Measurements from ENCODE around the gene THRB.

- TF ChIP-seq EP300 (IDR thresholded peaks at IDR 0.05) (no peak), CTCF (IDR thresholded peaks at IDR 0.05) (no peak), POLR2A (IDR thresholded peaks at IDR 0.05) (no peak), POLR2AphosphoS5 (IDR thresholded peaks at IDR 0.05) (no peak)
Measured at GRCh38 chr3:24086617-24087404, 407.8 kb downstream of the THRB start.
